Measurements from ENCODE around the gene TMEM182.
A peak's percentile ranks its signal among the peaks of the same experiment; 100 is the strongest.

TMEM182 gene

DNA sequence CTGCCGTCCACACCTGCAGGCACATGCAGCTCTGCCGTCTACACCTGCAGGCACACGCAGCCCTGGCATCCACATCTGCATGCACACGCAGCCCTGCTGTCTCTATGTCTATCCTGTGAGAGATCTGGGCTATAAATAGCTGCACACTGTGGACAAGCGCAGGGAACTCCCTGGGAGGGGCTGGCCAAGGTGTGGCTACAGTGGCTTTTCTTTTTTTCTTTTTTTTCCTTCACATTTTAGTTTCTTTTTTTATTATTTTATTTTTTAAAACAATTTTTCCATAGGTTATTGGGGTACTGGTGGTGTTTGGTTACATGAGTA, 42.0 kb downstream of the TMEM182 start:
- no peak overlapping the region for H3K4me3 ChIP-seq (ENCODE audit: low read length)
- peak; percentile 6 for DNase-seq (ENCODE audit: low read depth)

DNA sequence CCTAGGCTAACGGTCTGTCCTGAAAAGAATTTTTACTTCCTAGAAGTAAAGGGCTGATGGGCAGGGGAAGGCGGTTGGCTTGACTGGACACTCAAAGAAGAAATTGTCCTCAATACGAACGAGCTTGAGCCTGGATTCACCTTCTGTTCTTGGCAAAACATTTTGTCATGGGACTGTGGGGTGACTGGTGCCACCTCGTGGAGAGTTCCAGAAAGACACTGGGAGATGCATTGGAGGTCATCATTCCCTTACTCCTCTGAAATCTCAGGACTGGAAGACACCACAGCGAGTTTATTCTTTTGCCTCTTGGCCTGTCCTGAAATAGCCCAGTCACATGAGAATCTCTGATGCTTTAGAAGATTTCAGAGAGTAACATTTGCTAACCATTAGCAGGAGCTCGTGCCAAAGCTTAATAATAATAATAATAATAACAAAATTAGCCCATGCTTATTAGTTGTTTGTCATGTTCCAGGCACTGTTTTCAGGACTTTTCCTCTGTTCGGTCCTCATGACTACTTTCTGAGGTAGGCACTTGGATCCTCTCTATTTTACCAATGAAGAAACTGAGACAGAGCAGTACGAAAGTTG, 44.5 kb downstream of the TMEM182 start:
- no peak overlapping the region for H3K4me3 ChIP-seq (ENCODE audit: low read length)
- TF ChIP-seq, protein P1, sequence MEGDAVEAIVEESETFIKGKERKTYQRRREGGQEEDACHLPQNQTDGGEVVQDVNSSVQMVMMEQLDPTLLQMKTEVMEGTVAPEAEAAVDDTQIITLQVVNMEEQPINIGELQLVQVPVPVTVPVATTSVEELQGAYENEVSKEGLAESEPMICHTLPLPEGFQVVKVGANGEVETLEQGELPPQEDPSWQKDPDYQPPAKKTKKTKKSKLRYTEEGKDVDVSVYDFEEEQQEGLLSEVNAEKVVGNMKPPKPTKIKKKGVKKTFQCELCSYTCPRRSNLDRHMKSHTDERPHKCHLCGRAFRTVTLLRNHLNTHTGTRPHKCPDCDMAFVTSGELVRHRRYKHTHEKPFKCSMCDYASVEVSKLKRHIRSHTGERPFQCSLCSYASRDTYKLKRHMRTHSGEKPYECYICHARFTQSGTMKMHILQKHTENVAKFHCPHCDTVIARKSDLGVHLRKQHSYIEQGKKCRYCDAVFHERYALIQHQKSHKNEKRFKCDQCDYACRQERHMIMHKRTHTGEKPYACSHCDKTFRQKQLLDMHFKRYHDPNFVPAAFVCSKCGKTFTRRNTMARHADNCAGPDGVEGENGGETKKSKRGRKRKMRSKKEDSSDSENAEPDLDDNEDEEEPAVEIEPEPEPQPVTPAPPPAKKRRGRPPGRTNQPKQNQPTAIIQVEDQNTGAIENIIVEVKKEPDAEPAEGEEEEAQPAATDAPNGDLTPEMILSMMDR (IDR thresholded peaks at IDR 0.05; ENCODE audit: insufficient read depth, low read depth, low read length, missing control alignments): peak; percentile 96
- peak; percentile 71 for DNase-seq (ENCODE audit: low read depth)

More for the DNA sequence above, 42.0 kb downstream of the TMEM182 start:
- TF ChIP-seq, protein P1 (IDR thresholded peaks at IDR 0.05; ENCODE audit: insufficient read depth, low read depth, low read length, missing control alignments): no peak

DNA sequence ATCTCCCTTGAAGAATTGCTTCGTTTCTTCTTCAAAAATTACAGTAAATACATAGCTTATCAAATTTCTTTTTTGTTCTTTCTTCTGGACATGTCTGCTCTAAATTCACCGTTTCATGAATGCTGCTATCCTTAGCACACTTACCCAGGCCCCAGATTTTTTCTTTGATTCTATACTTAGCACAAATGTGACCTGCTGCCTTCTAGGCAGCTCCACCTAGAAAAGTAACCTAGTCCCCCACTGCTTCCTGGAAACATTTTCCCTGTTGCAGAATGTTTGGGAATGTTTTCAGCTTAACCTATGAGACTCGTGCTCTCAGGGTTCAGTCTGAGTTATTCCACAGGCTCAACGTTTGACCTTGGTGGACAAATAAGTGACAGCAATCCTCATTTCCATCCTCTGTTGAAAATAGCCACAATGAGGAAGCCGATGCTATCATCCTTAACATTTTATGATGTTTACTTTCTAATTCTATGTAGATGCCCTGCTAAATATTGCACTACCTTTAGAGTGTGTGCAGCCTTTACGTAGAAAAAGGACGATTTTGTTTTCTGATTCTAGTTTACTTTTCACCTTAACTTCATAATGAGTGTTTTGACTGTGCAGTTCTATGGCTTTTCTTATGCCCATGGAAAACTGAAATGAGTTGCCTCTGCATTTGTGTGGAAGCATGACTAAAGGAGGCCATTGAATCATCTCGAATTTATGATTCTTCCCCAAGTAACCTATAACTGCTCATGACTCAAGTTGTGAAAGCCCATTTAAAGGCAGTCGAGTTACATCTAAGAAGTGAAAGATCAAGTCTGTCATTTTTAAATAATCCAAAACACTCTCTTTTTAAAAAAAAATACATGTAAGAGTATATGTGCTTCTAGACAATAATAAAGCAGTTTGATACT, 47.7 kb downstream of the TMEM182 start:
- TF ChIP-seq, protein P1 (IDR thresholded peaks at IDR 0.05; ENCODE audit: insufficient read depth, low read depth, low read length, missing control alignments): no peak
- H3K4me3 ChIP-seq (ENCODE audit: low read length): no peak overlapping the region
- DNase-seq (ENCODE audit: low read depth): no peak

DNA sequence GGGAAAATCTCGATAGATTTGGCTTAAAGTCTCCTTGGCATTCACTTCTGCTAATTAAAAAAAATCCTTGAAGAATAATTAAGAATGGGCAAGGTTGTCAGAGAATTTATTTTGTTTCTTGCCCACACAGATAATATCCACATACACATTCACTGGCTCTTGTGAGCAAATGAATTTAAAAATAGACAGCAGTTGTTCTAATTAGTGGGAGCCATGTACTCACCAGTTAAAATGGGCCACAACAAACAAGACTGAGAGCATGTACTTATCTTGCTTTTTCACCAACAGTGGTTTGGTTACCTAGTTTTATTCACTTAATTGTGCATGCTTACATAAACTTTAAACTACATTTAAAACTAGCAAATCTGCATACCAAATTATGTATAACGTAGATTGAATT, 53.5 kb downstream of the TMEM182 start:
- TF ChIP-seq, protein P1 (IDR thresholded peaks at IDR 0.05; ENCODE audit: insufficient read depth, low read depth, low read length, missing control alignments): no peak
- no peak for DNase-seq (ENCODE audit: low read depth)
- H3K4me3 ChIP-seq (ENCODE audit: low read length): no peak overlapping the region

DNA sequence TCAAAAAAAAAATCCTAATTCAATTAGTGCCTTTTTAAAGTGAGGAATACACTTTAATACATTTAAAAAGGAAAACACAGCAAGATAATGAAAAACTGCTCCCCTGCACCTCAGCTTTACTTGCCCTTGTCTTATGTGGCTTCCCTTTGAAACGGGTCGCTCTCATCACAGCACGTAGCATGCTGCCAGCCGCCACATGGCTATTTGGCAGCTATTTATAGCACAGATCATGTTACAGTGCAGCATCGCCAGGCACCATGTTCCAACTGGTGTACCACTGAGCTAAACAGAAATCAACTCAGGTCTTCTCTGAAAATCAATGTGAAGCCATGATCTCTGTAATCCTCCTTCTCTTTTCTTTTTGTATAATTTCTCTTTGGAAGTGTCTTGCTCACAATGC, 65.1 kb downstream of the TMEM182 start:
- no peak overlapping the region for H3K4me3 ChIP-seq (ENCODE audit: low read length)
- peak; percentile 15 for DNase-seq (ENCODE audit: low read depth)
- TF ChIP-seq, protein P1 (IDR thresholded peaks at IDR 0.05; ENCODE audit: insufficient read depth, low read depth, low read length, missing control alignments): no peak

DNA sequence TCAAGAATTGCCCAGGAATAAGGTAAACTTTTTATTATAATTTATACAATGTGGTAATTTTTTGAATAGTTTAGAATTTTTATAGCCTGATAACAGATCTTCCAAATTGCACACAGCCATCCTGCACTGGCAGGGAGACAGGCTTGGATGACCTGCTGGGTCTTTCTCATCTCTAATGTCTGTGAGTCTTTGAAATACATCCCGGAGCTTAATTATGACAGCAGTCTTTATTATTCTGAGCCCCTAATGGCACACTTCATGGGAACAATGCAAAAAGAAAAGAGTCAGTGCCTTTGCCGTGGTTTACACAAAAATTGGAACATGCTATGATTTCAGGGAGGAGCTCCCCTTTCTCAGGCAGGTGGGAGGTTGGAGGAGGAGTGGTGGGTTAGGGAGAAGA, 71.0 kb downstream of the TMEM182 start:
- no peak overlapping the region for H3K4me3 ChIP-seq (ENCODE audit: low read length)
- no peak for DNase-seq (ENCODE audit: low read depth)
- TF ChIP-seq, protein P1 (IDR thresholded peaks at IDR 0.05; ENCODE audit: insufficient read depth, low read depth, low read length, missing control alignments): no peak

Data from epithelial cell of esophagus (primary cell).